ENCODE measurements around the gene PDGFRB. TPM values are rescaled to one million over a fixed set of nuclear protein-coding genes. Genes with fewer than 3 reads are reported as not detected.
A peak's percentile ranks its signal among the peaks of the same experiment; 100 is the strongest.

Gene PDGFRB
- total RNA-seq, 1 donor from 2014 or later: 89.3 TPM

DNA sequence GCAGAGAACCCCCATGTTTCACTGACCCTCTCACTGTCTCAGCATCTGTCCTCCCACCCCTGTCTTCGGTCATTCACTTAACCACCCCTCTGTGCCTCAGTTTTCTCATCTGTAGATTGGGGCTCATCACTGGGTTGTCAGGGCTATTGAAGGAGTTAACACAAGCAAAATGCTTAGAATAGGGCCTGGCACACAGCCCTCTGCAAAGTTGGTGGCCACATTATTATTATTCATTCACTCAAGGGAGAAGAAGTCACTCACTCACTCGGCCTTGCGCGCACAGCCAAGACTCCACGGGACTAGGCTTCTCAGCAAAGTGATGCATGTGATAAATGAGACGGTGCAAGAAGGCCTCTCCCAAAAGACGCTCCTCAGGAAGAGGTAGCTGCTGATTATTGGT, 8.0 kb downstream of the PDGFRB start:
- DNase-seq (no peak), ATAC-seq (no peak)
- H3K27ac ChIP-seq: peak overlapping the region; percentile 46
- H3K4me3 ChIP-seq: peak overlapping the region; percentile 1
- no peaks in the 10 kb centered on the region for H3K36me3 ChIP-seq
- intact Hi-C loops (cut with DNase I): no loop called here
- peaks cover 42% of the 10 kb centered on the region for H3K4me1 ChIP-seq
- TF ChIP-seq, protein P1, sequence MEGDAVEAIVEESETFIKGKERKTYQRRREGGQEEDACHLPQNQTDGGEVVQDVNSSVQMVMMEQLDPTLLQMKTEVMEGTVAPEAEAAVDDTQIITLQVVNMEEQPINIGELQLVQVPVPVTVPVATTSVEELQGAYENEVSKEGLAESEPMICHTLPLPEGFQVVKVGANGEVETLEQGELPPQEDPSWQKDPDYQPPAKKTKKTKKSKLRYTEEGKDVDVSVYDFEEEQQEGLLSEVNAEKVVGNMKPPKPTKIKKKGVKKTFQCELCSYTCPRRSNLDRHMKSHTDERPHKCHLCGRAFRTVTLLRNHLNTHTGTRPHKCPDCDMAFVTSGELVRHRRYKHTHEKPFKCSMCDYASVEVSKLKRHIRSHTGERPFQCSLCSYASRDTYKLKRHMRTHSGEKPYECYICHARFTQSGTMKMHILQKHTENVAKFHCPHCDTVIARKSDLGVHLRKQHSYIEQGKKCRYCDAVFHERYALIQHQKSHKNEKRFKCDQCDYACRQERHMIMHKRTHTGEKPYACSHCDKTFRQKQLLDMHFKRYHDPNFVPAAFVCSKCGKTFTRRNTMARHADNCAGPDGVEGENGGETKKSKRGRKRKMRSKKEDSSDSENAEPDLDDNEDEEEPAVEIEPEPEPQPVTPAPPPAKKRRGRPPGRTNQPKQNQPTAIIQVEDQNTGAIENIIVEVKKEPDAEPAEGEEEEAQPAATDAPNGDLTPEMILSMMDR (IDR thresholded peaks at IDR 0.05): no peak
- H3K27me3 ChIP-seq (ENCODE audit: low read depth): no peaks in the 10 kb centered on the region
- no peaks in the 10 kb centered on the region for H3K9me3 ChIP-seq

DNA sequence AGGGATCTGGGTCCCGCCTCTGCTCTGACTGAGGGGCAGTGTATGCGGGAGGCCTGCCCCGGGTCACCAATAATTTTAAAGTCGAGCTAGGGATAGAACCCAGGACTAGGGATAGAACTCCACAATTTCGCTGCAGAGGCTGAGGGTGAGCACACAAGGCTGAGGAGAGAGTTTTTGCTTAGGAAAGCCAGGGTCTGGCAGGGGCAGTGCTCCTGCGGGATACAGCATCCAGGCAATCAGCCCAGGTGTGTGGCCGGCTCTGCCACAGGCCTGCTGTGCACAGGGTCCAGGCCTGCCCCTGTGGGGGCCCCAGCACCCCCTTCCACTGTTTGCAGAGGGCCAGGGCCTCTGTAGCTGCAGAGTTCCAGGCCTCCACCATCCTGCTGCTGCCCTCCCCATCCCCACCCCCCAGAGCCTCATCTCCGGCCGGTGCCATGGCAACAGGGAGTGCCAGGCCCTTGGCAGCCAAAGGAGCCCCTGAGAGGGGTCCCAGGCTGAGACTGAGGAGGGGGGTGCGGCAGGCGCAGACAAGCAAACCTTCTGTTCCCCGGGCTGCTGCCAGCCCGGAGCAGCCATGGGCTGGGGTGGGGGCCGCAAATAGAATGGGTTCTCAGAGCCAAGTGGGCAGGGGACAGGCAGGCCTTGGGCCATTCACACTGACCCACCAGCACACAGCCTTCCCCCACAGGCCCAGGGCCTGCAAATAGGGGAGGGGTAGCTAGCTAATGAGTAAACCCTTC, 8.6 kb downstream of the PDGFRB start:
- intact Hi-C loops (cut with DNase I): no loop called here
- DNase-seq: no peak
- Histone ChIP-seq H3K4me3 (peak overlapping the region; percentile 1), H3K27ac (peak overlapping the region; percentile 46), H3K4me1 (peaks cover 48% of the 10 kb centered on the region), H3K27me3 (ENCODE audit: low read depth) (no peaks in the 10 kb centered on the region), H3K9me3 (no peaks in the 10 kb centered on the region), H3K36me3 (no peaks in the 10 kb centered on the region)
- no peak for ATAC-seq
- TF ChIP-seq, protein P1 (IDR thresholded peaks at IDR 0.05): no peak

DNA sequence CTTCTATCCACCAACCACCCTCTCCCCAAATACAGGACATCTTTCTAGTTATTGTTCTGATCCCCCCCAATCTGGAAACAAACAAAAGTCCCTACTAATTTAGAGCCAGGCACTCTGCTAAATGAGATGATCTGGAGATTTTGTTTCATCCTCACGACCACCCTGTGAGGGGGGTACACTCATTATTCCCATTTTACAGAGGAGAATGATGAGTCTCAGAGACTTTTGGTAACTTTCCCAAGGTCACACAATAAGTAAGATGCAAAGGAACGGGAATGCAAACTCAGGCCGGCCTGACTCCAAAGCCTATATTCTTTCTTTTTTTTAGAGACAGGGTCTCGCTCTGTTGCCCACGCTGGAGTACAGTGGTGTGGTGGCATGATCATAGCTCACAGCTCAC, 9.4 kb downstream of the PDGFRB start:
- Histone ChIP-seq H3K9me3 (no peaks in the 10 kb centered on the region), H3K4me3 (no peak overlapping the region), H3K4me1 (peaks cover 51% of the 10 kb centered on the region), H3K27me3 (ENCODE audit: low read depth) (no peaks in the 10 kb centered on the region), H3K27ac (no peak overlapping the region), H3K36me3 (no peaks in the 10 kb centered on the region)
- intact Hi-C loops (cut with DNase I): no loop called here
- TF ChIP-seq, protein P1 (IDR thresholded peaks at IDR 0.05): no peak
- no peak for ATAC-seq
- no peak for DNase-seq

DNA sequence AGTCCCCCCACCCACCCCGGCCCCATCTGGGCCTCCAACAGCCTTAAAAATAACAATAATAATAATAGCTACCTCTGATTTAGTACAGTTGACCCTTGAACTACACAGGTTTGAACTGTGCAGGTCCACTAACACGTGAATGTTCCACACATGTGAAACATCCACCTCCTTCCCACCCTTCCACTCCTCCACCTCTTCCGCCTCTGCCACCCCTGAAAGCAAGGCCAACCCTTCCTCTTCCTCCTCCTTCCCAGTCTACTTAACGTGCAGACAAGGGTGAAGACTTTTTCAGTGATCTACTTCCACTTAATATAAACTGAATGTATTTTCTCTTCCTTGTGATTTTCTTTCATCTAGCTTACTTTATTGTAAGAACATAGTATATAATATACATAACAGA, 10.8 kb downstream of the PDGFRB start:
- DNase-seq (no peak), ATAC-seq (no peak)
- H3K36me3 ChIP-seq: no peaks in the 10 kb centered on the region
- H3K4me1 ChIP-seq: peaks cover 62% of the 10 kb centered on the region
- no peaks in the 10 kb centered on the region for H3K27me3 ChIP-seq (ENCODE audit: low read depth)
- TF ChIP-seq, protein P1 (IDR thresholded peaks at IDR 0.05): no peak
- H3K4me3 ChIP-seq: peak overlapping the region; percentile 22
- intact Hi-C loops (cut with DNase I): no loop called here
- no peaks in the 10 kb centered on the region for H3K9me3 ChIP-seq
- peak overlapping the region; percentile 69 for H3K27ac ChIP-seq

DNA sequence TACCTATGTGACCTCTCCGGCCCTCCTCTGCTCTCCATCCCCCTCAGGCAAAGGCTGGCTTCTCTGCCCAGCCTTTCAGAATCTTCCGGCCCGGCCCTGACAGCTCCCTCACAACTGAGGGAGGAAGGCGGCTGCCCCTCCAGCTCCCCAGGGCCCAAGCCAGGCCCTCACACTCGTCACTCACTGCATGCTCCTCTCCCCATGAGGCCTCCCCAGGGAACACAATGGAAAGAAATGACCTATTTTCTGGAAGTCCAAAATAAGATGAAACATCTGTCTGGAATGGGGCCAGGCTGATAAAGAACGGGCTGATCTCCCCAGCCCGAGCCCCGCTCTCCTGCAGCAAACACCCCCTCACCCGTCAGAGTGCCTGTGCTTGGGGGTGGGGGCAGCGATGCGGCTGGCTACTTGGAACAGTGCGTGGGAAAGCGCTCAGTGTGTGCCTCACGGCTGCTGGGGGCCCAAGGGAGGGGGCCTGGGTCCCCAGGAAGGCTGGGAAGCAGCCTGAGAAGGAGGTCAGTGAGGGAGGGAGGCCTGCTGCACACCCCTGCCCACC, 11.3 kb downstream of the PDGFRB start:
- no peaks in the 10 kb centered on the region for H3K27me3 ChIP-seq (ENCODE audit: low read depth)
- ATAC-seq (peak; percentile 36 to 38), DNase-seq (no peak)
- no peaks in the 10 kb centered on the region for H3K36me3 ChIP-seq
- H3K4me3 ChIP-seq: peak overlapping the region; percentile 22
- peak overlapping the region; percentile 69 for H3K27ac ChIP-seq
- TF ChIP-seq, protein P1 (IDR thresholded peaks at IDR 0.05): no peak
- intact Hi-C loops (cut with DNase I): no loop called here
- no peaks in the 10 kb centered on the region for H3K9me3 ChIP-seq
- H3K4me1 ChIP-seq: peaks cover 62% of the 10 kb centered on the region
